Gastrocnemius medialis (tissue), 4 donors: ENCODE results near the gene KLF16.

ENCODE experiments used
- CTCF ChIP-seq, 5 experiments: fragments of 450-650 bp in 3 of 5; fragments of 200-600 bp in 2 of 5; sonication (generic) in 2 of 5; IDR thresholded peaks in 4 of 5; conservative IDR thresholded peaks in 1 of 5; 1 replicate in 4 of 5; 2 replicates in 1 of 5; pipeline ENCODE4 v1.5.1; 2016 to 2019; ENCODE audit warnings: antibody characterized with exemption in 5 of 5, mild to moderate bottlenecking in 3 of 5, moderate library complexity in 3 of 5
- POLR2A ChIP-seq, 2 donors: fragments of 450-650 bp; IDR thresholded peaks; one replicate each; pipeline ENCODE4 v1.6.1; 2017; ENCODE audit warnings: antibody characterized with exemption in 2 of 2, mild to moderate bottlenecking in 2 of 2, moderate library complexity in 2 of 2

DNA sequence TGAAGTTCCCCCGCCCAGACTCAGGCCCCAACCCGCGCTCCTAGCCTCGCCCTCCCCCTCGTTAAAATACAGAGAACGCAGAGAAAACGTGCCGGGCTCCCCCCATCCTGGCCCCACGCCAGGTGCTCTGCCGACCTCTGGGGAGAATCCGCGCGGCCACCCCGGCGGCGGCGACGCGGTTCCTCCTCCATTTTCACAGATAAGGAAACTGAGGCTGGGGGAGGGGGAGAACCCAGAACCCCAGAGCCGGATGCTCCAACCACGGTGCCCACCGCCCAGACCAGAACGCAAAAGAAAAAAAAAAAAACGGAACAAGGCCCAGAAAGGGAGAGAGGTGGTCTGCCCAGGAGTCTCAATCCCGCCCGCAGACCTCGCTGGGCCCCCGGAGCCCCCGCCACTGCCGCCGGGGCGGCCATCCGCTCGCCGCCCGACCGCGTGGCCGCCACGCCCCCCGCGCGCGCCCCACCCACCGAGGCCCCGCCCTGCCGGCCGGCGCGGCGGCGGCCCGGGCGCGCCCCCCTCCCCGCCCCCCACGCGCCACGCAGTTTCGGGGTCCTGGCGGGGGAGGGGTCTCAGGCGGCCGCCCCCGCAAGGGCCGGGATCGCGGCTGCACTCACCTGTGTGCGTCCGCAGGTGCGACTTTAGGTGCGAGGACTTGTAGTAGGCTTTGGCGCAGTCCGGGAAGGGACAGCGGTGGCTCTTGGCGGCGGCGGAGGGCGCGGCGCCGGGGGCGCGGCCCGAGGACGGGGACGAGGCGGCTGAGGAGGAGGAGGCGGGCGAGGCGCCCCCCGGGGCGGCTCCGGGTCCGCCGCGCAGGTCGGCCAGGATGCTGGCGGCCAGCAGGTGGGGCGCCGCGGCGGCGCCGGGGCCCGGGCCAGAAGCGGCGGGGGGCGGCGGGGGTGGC, 703 bp downstream of the KLF16 start:
- no peak for TF ChIP-seq CTCF (IDR thresholded peaks at IDR 0.05 in 4 of 5, conservative IDR thresholded peaks at IDR 0.05 in 1 of 5)
- TF ChIP-seq POLR2A (IDR thresholded peaks at IDR 0.05), result no peak
